ENCODE results near the gene HIVEP1.
"Not testable (repeated sequence)": the region's sequence is repeated elsewhere in the genome, so short reads cannot be mapped to it uniquely, and the experiment has no call there.

- TF ChIP-seq POLR2A (IDR thresholded peaks at IDR 0.05): not testable (repeated sequence)
- TF ChIP-seq, protein P1, sequence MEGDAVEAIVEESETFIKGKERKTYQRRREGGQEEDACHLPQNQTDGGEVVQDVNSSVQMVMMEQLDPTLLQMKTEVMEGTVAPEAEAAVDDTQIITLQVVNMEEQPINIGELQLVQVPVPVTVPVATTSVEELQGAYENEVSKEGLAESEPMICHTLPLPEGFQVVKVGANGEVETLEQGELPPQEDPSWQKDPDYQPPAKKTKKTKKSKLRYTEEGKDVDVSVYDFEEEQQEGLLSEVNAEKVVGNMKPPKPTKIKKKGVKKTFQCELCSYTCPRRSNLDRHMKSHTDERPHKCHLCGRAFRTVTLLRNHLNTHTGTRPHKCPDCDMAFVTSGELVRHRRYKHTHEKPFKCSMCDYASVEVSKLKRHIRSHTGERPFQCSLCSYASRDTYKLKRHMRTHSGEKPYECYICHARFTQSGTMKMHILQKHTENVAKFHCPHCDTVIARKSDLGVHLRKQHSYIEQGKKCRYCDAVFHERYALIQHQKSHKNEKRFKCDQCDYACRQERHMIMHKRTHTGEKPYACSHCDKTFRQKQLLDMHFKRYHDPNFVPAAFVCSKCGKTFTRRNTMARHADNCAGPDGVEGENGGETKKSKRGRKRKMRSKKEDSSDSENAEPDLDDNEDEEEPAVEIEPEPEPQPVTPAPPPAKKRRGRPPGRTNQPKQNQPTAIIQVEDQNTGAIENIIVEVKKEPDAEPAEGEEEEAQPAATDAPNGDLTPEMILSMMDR (IDR thresholded peaks at IDR 0.05): not testable (repeated sequence)
Observed at GRCh38 chr6:12176782-12177181, 164.7 kb downstream of the HIVEP1 start.

Data from body of pancreas (tissue), 4 donors.